Skeletal muscle cell (primary cell): ENCODE data around the gene GRIPAP1.

Source experiments
- DNase-seq: peaks from one replicate; pipeline ENCODE4 v3.0.0-alpha.2; 2010; ENCODE audit warnings: low read depth
- H3K4me3 ChIP-seq: 2 replicates; pipeline ENCODE4 v1.5.1; 2011; ENCODE audit warnings: low read depth, mild to moderate bottlenecking, control low read depth, low read length, moderate library complexity

The GRIPAP1 gene, protein sequence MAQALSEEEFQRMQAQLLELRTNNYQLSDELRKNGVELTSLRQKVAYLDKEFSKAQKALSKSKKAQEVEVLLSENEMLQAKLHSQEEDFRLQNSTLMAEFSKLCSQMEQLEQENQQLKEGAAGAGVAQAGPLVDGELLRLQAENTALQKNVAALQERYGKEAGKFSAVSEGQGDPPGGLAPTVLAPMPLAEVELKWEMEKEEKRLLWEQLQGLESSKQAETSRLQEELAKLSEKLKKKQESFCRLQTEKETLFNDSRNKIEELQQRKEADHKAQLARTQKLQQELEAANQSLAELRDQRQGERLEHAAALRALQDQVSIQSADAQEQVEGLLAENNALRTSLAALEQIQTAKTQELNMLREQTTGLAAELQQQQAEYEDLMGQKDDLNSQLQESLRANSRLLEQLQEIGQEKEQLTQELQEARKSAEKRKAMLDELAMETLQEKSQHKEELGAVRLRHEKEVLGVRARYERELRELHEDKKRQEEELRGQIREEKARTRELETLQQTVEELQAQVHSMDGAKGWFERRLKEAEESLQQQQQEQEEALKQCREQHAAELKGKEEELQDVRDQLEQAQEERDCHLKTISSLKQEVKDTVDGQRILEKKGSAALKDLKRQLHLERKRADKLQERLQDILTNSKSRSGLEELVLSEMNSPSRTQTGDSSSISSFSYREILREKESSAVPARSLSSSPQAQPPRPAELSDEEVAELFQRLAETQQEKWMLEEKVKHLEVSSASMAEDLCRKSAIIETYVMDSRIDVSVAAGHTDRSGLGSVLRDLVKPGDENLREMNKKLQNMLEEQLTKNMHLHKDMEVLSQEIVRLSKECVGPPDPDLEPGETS

DNA sequence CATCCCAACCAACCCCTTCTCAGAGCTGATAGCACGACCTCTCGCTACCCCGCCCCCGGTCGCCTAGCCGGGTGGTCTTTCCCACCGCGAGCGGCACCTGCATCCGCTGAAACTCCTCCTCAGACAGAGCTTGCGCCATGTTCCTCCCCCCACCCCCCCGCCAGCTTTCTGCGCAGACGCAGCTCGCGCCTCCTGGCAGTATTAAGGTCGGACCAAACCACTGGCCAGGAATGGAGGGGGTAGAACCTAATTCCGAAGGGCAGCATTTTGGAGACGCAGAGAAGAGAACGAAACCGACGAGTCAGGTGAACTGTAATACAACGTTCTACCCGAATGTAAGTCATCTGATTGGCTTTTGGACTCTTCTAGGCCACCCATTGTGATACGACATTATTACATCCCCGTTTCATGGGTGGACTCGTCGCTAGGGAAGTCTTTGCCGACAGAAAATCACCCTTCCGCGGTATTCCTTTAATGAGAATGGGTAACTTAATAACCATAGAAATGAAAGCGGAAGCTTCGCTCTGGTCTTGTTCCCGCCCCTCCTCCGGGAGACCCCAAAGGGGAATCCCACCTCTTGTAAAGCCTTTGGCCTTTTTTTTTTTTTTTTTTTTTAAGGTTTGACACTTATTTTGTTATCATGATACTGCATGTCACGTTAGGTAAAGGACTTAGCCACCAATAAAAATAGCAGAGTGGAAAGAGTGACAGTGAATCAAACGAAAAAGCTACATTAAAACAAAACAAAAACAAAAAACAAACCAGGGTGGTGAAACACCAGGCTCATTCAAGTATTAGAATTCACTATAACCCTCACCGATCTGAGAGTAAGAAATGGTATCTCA lies at the start of gene GRIPAP1:
Gene GRIPAP1 (minus strand): TSS at position 174 of the 845 bp plus-strand sequence. CDS start 35 bp downstream, at position 139.
- H3K4me3 ChIP-seq = peak within 1 kb of the TSS; percentile 75
- DNase-seq = peak; percentile 88

DNA sequence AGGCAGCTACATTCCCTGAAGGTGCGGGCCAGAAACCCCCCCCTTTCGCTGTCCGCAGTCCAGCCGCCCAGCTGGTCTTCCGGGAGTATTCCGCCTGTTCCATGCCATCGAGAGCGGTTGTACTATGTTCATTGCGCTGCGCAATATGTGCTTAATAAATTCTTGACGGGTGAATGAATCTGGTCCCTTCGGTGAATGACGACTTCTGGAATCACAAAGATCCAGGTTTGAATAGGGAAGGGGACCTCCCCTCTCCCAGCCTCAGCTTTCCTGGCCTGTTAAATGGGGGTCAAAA lies 41.9 kb upstream of the GRIPAP1 start:
- no peak overlapping the region for H3K4me3 ChIP-seq
- no peak for DNase-seq

GRCh38 chrX:49043220-49043986 lies 41.3 kb upstream of the GRIPAP1 start, which contains the start of gene TFE3:
TSS of gene TFE3 (minus strand) at chrX:49043357. CDS start at chrX:49043226, 131 bp downstream.
- peak; percentile 95 for DNase-seq
- peak within 1 kb of the TSS; percentile 71 for H3K4me3 ChIP-seq

GRCh38 chrX:49042581-49043219 lies 40.6 kb upstream of the GRIPAP1 start:
- H3K4me3 ChIP-seq = peak overlapping the region; percentile 71
- DNase-seq = no peak

DNA sequence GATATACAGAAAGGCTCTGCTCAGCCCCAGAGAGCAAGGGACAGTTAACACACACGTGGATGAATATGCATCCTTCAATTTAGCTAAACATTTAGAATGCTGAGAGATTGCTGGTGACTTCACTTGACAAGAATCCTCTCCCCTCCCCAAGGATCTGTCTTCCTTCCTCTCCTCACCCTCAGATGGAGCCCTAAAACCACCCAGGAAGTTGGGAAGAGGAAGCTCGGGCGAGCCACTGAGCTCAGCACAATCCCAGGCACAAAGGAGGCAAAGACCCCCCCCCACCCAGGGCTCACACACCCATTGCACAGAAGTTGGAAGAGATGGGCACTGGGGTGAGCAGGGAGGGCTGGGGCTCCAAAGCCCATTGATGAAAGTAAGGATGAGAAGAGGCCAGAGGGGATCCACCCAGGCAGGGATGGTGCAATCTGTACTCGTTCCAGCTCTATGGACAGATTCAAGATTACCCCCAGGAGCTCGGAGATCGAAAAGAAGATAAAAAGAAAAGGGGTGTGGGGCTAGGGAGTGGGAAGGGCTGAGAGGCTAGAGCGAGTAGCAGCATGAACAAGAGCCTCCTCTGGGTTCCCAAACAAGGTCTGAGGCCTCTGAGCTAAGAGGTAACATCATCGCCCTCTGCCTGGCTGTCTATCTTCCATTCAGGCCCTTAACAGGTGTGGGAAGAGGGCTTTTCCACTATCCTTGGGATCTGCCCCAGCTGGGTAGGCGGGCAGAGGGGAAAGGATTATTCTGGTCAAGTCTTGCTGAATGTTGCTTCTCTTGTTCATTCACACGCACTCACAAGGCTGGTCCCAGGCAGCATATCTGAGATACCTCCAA lies 39.9 kb upstream of the GRIPAP1 start:
- H3K4me3 ChIP-seq = peak overlapping the region; percentile 71
- peak; percentile 36 for DNase-seq

DNA sequence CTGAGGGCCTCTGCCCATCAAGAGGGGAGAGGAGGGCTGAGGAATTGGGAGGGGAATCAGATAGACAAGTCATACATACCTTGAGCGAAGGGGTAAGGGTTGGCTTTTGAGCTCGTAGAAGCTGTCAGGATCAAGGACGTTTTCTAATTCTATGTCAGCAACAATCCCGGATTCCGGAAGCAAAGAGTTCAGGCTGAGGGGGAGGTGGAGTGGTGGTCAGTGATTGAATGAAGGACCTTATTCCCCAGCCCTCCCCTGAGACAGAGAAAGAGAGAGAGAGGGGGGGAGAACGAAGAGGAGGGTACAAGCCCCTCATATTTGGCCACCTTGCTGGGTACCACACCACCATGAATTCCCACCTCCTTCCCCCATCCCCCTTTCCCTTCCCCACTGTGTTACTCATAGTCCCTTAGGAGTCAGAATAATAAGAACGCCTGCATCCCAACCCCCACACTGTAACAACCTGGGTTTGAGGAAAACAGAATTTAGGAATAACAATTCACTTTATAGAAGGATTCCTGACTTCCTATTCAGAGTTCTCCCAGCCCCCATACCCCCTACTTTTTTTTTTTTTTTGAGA lies 38.4 kb upstream of the GRIPAP1 start:
- peak overlapping the region; percentile 71 for H3K4me3 ChIP-seq
- peak; percentile 22 for DNase-seq

- H3K4me3 ChIP-seq = peak overlapping the region; percentile 71
Observed at GRCh38 chrX:49039598-49040375, 37.7 kb upstream of the GRIPAP1 start.

GRCh38 chrX:49037883-49038475 lies 35.9 kb upstream of the GRIPAP1 start:
- H3K4me3 ChIP-seq = no peak overlapping the region
- DNase-seq = no peak

More at GRCh38 chrX:49039598-49040375, 37.7 kb upstream of the GRIPAP1 start:
- peak; percentile 84 for DNase-seq

- DNase-seq = no peak
- H3K4me3 ChIP-seq = no peak overlapping the region
Observed at GRCh38 chrX:49030283-49030682, 28.2 kb upstream of the GRIPAP1 start.

GRCh38 chrX:49029876-49030275 lies 27.8 kb upstream of the GRIPAP1 start:
- DNase-seq = no peak
- H3K4me3 ChIP-seq = no peak overlapping the region

GRCh38 chrX:49019599-49020249 lies 17.7 kb upstream of the GRIPAP1 start:
- no peak overlapping the region for H3K4me3 ChIP-seq
- no peak for DNase-seq

DNA sequence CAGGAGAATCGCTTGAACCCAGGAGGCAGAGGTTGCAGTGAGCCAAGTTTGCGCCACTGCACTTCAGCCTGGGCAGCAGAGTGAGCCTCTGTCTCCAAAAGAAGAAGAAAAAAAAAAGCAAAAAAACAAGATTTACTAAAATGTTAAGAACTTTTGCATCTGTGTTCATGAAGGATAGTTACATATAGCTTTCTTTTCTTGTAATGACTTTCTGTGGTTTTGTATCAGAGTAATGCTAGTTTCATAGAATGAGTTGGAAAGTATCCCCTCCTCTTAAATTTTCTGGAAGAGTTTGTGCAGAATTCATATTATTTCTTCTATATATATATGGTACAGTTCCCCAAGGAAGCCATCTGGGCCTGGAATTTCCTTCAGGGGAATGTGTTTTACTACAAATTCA lies 17.0 kb upstream of the GRIPAP1 start:
- no peak overlapping the region for H3K4me3 ChIP-seq
- no peak for DNase-seq

GRCh38 chrX:49003696-49004095 lies 1.6 kb upstream of the GRIPAP1 start:
- DNase-seq = no peak
- H3K4me3 ChIP-seq = no peak overlapping the region

- no peak for DNase-seq
- peak overlapping the region; percentile 75 for H3K4me3 ChIP-seq
Observed at GRCh38 chrX:49001521-49002090, 458 bp downstream of the GRIPAP1 start.

GRCh38 chrX:49000636-49001035 lies 1.4 kb downstream of the GRIPAP1 start:
- no peak overlapping the region for H3K4me3 ChIP-seq
- no peak for DNase-seq
